ENCODE results near the gene TXNRD2. TPM values are rescaled to one million over a fixed set of nuclear protein-coding genes. Genes with fewer than 3 reads are reported as not detected.
"Not testable (repeated sequence)": the region's sequence is repeated elsewhere in the genome, so short reads cannot be mapped to it uniquely, and the experiment has no call there.

Gene TXNRD2
- polyA plus RNA-seq, 1 donor from 2014 or later, result 17.3 TPM

DNA sequence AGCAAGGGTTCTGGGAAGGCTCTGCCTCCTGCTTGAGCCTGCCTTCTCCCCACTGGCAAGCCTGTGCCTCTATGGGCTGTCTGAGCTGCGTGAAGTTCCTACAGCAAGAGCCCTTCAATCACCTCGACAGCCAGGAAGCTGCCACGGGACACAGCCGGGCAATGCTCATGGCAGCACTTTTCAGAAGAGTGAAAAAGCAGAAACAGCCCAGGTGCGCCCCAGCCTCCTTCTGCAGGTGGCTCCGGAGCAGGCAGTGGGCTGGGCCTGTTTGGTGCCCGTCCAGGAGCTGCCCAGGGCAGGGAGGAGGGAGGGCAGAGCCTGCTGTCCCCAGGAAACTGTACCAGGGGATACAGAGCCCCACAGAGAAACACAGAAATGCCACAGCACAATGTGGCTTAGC lies 24.7 kb downstream of the TXNRD2 start:
- Mint-ChIP-seq H3K9me3 (peaks cover 0 to 3% (median 0%) of the 10 kb centered on the region in 3 donors), H3K36me3 (peaks cover 12% of the 10 kb centered on the region), H3K4me3 (no peak overlapping the region), H3K27ac (no peak overlapping the region), H3K4me1 (peaks cover 0 to 2% (median 0%) of the 10 kb centered on the region in 3 donors), H3K27me3 (no peaks in the 10 kb centered on the region)

DNA sequence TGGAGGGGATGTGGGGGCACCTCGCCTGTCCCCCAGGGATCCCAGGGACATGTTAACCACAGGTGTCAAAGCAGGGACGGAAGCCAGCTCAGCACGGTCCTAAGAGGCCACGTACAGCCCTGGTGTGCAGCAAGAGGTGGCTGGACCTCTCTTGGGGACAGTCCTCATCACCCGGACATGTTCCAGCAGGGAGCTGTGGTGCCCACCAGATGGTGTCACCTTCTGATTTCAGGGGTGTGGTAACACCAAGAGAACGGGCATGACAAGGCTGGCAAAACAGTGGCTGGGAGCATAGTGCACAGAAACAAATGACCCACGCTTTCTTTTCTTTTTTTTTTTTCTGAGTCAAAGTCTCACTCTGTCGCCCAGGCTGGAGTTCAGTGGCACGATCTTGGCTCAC lies 25.6 kb downstream of the TXNRD2 start:
- H3K4me1 Mint-ChIP-seq, result no peaks in the 10 kb centered on the region
- H3K4me3 Mint-ChIP-seq, result no peak overlapping the region
- H3K9me3 Mint-ChIP-seq, result peaks cover 0 to 3% (median 0%) of the 10 kb centered on the region in 3 donors
- H3K27ac Mint-ChIP-seq, result no peak overlapping the region
- H3K36me3 Mint-ChIP-seq, result peaks cover 12% of the 10 kb centered on the region
- H3K27me3 Mint-ChIP-seq, result no peaks in the 10 kb centered on the region

GRCh38 chr22:19915287-19915954 lies 26.2 kb downstream of the TXNRD2 start:
- Mint-ChIP-seq H3K27ac (no peak overlapping the region), H3K4me1 (no peaks in the 10 kb centered on the region), H3K27me3 (no peaks in the 10 kb centered on the region)

GRCh38 chr22:19914201-19914943 lies 27.2 kb downstream of the TXNRD2 start:
- Mint-ChIP-seq H3K27ac (peak overlapping the region in 1 of 3 donors; percentile 83), H3K9me3 (peaks cover 0 to 3% (median 0%) of the 10 kb centered on the region in 3 donors), H3K4me1 (peaks cover 0 to 4% (median 3%) of the 10 kb centered on the region in 3 donors), H3K4me3 (no peak overlapping the region), H3K27me3 (no peaks in the 10 kb centered on the region), H3K36me3 (peaks cover 14% of the 10 kb centered on the region)

More at GRCh38 chr22:19915287-19915954, 26.2 kb downstream of the TXNRD2 start:
- Mint-ChIP-seq H3K4me3 (no peak overlapping the region), H3K9me3 (peaks cover 0 to 3% (median 0%) of the 10 kb centered on the region in 3 donors), H3K36me3 (peaks cover 10% of the 10 kb centered on the region)

DNA sequence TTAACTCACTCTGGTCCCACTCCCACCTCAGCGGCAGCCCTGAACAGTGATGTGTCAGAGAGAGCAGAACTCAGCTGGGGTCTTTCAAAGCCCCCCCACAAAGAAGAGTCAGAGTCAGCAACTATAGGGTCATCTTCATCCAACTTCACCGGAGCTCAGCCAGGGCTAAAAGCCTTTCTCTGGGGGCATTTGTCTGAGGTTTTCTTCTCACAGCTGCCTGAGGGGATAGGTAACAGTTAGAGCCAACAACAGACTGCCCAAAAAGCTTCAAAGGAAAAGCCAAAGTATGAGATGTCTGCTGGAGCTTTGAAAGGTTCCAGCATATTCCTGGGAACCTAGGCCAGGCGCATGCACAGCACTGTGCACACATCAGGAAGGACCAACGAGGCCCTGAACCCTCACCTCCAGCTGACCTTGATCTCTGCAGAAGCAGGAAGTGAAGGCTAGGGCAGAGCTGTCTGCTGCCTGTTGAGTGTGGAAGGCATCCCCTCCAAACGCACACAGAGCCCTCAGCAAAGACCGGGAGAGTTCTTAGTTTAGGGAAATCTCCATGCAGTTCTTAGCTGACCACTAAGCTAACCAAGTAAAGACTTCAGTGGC lies 28.2 kb downstream of the TXNRD2 start:
- peaks cover 14% of the 10 kb centered on the region for H3K36me3 Mint-ChIP-seq

GRCh38 chr22:19912271-19912999 lies 29.2 kb downstream of the TXNRD2 start:
- Mint-ChIP-seq H3K9me3 (peaks cover 0 to 3% (median 0%) of the 10 kb centered on the region in 3 donors), H3K27ac (no peak overlapping the region), H3K4me3 (no peak overlapping the region), H3K36me3 (peaks cover 13% of the 10 kb centered on the region), H3K27me3 (no peaks in the 10 kb centered on the region), H3K4me1 (peaks cover 0 to 4% (median 3%) of the 10 kb centered on the region in 3 donors)

More for the DNA sequence above, 28.2 kb downstream of the TXNRD2 start:
- Mint-ChIP-seq H3K4me3 (no peak overlapping the region), H3K27ac (no peak overlapping the region), H3K4me1 (peaks cover 0 to 4% (median 3%) of the 10 kb centered on the region in 3 donors), H3K27me3 (no peaks in the 10 kb centered on the region), H3K9me3 (peaks cover 0 to 3% (median 0%) of the 10 kb centered on the region in 3 donors)

DNA sequence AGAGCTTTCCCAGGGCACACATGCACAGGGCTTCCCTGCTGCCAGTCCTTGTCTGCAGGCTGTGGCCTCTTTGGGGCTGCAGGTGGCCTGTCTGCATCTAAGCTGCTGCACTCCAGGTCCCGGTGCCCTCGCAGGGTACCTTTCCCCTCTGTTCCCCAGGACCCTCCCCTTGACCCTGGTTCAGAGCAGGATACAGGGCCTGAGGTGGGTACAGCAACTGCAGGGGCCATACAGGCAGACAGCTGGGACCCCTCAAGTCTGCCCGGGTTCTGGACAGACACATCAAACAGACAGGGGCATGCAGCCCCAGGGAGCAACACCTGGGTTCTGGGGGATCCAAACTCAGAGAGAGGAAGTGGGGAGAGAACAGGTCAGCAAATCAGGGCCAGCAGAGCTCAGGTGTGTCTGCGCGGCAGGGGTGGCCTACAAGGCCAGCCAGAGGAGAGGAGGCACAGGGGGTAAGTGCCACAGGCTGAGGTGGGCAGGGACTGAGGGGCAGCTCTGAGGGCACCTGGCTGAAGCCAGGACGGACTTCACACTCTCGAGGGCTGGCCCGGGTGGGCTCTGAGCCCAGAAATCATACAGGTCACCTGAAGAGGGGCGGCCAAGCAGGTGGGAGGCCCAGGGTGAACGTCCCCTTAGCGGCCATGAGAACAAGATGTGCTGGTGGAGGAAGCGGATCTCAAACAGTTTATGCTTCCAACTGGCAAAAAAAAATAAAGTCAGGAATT lies 29.9 kb downstream of the TXNRD2 start:
- Mint-ChIP-seq H3K27me3 (no peaks in the 10 kb centered on the region), H3K4me3 (no peak overlapping the region), H3K27ac (no peak overlapping the region), H3K36me3 (peaks cover 13% of the 10 kb centered on the region), H3K4me1 (peaks cover 0 to 4% (median 3%) of the 10 kb centered on the region in 3 donors), H3K9me3 (peaks cover 0 to 3% (median 0%) of the 10 kb centered on the region in 3 donors)

DNA sequence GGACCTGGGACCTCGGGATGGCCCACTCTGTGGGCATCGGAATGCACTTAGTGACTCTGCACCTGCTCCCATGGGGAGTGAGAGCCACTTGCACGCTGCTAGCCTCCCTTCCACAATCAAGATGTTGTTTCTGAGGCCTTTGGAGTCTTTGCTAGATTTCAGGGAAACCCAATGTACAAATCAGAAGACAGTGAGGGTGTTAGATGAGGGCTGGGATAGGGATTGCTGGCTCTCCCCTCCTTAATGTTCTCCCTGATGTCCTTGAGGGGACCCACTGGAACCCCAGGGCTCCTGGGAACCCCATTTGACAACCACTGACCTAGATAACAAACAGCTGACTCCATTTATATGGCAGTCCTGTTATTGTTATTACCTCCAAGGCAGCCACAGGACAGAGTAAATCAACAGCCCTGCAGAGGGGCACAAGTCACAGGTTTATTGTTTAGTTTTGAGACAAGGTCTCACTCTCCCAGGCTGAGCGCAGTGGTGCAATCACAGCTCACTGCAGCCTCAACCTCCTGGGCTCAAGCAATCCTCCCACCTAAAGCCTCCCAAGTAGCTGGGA lies 31.4 kb downstream of the TXNRD2 start:
- no peak overlapping the region for H3K27ac Mint-ChIP-seq
- H3K36me3 Mint-ChIP-seq, result peaks cover 15% of the 10 kb centered on the region

GRCh38 chr22:19909350-19910179 lies 32.1 kb downstream of the TXNRD2 start:
- Mint-ChIP-seq H3K27ac (no peak overlapping the region), H3K4me3 (no peak overlapping the region), H3K4me1 (peaks cover 0 to 4% (median 3%) of the 10 kb centered on the region in 3 donors), H3K27me3 (no peaks in the 10 kb centered on the region), H3K36me3 (peaks cover 14% of the 10 kb centered on the region), H3K9me3 (peaks cover 0 to 3% (median 0%) of the 10 kb centered on the region in 3 donors)

More for the DNA sequence above, 31.4 kb downstream of the TXNRD2 start:
- Mint-ChIP-seq H3K27me3 (no peaks in the 10 kb centered on the region), H3K9me3 (peaks cover 0 to 3% (median 0%) of the 10 kb centered on the region in 3 donors), H3K4me3 (no peak overlapping the region), H3K4me1 (peaks cover 0 to 4% (median 3%) of the 10 kb centered on the region in 3 donors)

DNA sequence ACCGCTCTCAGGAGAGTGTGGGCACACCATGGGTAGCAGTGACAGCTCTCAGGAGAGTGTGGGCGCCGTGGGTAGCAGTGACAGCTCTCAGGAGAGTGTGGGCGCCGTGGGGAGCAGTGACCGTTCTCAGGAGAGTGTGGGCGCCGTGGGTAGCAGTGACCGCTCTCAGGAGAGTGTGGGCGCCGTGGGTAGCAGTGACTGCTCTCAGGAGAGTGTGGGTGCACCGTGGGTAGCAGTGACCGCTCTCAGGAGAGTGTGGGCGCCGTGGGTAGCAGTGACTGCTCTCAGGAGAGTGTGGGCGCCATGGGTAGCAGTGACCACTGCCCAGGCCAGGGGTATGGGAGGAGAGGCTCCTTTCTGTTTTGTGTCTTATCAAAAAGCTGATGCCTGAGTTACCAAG lies 33.7 kb downstream of the TXNRD2 start:
- H3K27me3 Mint-ChIP-seq, H3K9me3 Mint-ChIP-seq, H3K4me1 Mint-ChIP-seq, H3K36me3 Mint-ChIP-seq, H3K27ac Mint-ChIP-seq, H3K4me3 Mint-ChIP-seq: not testable (repeated sequence)

GRCh38 chr22:19906864-19907263 lies 34.8 kb downstream of the TXNRD2 start:
- not testable (repeated sequence) for H3K36me3 Mint-ChIP-seq, H3K27me3 Mint-ChIP-seq, H3K9me3 Mint-ChIP-seq

DNA sequence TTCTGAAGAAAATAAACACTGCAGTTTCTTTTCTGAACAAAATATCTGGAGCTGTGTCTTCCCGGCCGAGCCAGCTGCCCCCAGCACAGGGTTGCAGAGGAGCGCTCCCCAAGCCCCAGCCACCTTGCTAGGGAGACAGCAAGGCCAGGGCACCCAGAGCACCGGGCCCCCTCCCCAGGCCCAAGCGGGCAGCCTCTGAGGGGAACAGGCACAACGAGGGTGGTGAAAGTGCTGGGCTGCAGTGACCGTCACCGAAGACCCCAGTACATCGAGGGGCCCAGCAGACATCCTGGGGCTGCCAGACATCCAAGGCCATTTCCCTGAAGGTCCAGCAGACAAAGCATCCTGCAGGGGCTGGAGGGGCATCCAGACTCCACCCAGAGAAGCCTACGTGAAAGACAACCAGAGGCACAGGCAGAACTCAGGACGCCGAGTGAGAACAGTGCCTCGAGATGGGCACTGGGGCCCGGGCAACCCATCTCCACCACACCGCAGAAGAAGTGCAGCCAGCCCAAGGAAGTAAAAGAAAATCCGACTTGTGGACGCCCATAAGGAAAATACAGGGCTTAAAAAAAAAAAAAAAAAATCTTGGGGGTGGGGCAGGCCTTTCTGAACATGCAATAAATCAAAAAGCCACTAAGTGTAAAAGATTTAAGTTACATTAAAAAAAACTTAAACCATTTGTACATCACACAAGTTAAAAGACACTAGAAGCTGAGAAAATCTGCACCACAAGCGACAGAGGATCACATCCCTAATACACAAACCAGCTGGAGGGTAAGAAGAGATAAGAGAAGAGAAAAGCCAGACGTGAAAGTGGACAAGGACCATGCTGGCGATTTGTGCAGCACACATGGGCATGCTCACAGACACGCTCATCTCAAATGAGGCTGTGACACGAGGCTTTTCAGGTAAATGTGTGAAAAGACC lies 36.0 kb downstream of the TXNRD2 start:
- Mint-ChIP-seq H3K27me3 (no peaks in the 10 kb centered on the region), H3K36me3 (peaks cover 7% of the 10 kb centered on the region), H3K9me3 (no peaks in the 10 kb centered on the region), H3K4me3 (no peak overlapping the region), H3K4me1 (peaks cover 0 to 4% (median 3%) of the 10 kb centered on the region in 3 donors), H3K27ac (no peak overlapping the region)

More at GRCh38 chr22:19906864-19907263, 34.8 kb downstream of the TXNRD2 start:
- not testable (repeated sequence) for H3K4me3 Mint-ChIP-seq, H3K27ac Mint-ChIP-seq, H3K4me1 Mint-ChIP-seq
